Measurements from ENCODE around the gene ZBTB47.

ZBTB47 gene

DNA sequence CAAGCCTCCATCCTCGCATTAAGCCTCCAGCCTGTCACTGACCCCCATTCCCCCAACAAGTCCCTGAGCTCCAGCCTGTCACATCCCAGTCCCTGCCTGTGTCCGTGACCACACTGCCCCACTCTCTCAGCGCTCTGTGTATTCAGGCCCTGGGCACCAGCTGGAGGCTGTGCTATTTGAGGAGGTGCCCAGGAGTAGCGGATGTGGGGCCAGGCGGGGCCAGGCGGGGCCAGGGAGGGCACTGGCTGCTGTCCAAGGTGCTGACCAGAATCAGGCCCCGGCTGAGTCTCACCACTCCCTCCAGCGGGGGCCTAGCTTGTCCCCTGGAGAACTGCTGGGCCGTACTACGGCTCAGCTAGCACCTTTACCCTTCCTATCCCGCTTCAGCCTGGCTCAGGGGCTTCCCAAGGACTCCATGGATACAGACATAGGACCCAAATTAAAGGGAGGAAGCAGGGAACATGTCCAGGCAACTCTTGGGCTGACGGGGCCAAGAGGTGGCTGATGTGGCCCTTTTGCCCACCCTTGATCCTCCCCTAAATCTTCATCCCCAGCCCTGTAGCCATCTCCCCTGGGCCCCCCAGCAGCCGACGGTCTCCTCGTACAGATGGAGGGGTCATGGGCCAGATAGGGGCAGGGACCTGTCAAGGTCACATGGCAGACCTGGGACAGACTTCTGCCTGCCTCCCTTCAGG, 48.0 kb downstream of the ZBTB47 start:
- peak; percentile 25 for DNase-seq

- DNase-seq = no peak
Measured at GRCh38 chr3:42702066-42702951, 48.8 kb downstream of the ZBTB47 start, which contains the start of gene HHATL. HHATL (minus strand) TSS chr3:42702798; CDS start chr3:42700826, 1,972 bp downstream.

GRCh38 chr3:42702982-42703694, 49.6 kb downstream of the ZBTB47 start:
- DNase-seq = no peak

DNA sequence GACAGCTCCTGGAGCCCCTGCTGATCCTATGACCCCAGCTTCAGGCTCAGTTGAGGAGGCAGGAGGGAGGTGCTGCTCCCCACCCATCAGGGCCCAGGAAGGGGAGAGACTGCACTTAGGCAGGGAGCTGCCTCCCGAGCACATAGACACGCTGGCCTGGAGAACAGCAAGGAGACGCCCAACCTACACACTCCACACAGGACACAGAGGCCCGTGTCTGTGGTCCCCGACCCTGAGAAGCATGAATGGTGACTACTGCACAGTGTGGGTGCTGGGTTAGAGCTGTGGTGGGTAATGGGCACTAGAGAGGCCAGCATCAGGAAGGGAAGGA, 50.2 kb downstream of the ZBTB47 start:
- no peak for DNase-seq

DNA sequence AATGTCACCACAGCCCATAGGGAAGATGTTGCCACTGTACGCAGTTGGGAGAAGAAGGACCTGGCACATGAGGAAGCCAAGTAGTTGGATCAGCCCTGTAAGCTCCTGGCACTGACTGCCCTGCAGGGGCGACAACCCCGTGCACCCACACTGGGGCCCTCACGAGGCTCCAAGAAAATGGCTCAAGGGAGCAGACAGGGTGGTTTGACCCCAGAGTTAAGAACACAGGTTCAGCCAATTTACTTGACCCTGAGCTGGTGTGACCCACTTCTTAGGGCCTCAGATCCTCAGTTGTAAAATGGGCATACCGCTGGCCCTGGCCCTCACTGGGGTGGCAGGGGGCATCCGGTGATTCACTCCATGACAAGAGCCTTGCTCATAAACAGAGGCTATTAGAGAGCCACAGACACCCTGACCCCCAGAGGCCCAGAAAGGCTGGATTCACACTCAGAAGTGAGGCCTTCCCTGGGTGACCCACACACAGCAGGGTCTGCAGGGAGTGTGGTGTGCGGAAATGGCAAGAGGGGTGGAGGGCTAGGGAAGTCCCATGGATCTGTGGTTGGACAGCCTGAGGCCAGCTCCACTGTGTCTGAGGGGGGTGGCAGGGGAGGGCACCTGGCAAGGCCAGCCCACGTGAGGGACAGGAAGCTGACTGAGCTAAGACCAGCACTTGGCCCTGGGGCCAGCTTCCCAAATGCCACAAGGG, 50.8 kb downstream of the ZBTB47 start:
- DNase-seq = no peak

- DNase-seq = no peak
Measured at GRCh38 chr3:42705058-42705767, 51.7 kb downstream of the ZBTB47 start.

DNA sequence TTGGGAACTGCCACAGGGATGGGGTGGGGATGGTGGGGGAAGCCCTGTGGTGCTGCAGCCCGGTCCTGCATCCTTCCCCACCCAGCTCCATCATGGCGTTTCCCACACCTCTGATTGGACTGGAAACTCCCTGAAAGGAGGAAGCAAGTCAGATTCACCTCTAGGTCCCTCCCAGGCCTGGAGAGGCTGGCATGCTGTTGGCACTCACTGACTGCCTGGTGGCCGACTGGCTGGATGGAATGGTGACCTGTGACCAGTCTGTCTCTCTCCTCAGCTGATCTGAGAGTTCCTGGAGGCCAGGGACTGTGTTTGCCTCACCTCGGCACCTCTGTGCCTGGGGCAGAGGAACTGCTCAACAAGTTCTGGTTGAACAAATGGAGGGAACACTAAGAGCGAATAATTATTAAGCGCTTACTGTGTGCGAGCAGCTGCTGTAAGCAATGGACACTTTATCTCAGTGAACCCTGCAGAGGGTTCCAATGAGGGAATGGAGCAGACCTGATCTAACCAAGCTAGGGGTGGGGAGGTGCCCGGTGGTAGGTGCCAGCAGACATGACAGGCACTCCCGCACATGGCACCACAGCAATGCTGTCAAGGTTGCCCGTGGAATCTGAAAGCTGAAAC, 52.6 kb downstream of the ZBTB47 start:
- DNase-seq = no peak

DNA sequence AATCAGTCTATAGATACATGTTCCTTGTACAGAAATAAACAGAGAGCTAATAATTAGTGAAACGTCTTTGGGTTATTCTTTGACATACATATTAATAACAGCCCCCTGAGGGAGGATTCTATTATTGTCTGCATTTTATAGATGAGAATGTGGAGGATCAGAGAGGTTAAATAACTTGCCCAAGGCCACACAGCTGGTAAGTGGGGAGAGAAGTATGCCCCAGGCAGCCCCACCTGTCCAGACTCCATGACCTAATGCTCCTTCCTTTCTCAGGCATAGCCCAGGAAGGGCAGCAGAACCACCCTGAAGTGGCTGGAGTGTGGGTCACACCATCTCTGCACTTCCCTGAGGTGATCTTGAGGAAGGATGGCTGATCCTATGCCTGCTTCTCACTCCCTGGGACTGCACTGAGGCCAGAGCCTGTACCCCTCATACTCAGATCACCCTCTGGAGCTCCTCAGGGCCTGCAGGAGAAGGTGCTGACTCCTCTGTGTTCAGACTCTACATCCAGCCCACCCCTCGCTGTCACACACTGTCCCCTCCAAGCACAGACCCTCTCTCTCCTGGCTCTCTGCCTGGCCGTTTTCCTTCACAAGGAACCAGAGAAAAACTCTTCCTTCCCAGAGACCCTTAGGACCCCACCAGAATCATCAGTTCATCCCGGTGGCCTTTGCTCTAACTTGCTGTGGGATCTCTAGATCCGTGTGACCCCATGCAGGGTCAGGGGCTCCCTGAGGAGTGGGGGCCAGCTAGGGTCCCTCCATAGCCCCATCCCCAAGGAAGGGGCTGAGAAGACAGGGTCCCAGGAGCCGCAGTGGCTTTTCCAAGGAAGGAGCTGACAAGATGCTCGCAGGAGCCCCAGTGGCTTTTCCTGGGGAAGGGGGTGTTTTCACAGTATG, 53.5 kb downstream of the ZBTB47 start:
- no peak for DNase-seq

GRCh38 chr3:42707620-42708355, 54.3 kb downstream of the ZBTB47 start:
- DNase-seq = no peak

DNA sequence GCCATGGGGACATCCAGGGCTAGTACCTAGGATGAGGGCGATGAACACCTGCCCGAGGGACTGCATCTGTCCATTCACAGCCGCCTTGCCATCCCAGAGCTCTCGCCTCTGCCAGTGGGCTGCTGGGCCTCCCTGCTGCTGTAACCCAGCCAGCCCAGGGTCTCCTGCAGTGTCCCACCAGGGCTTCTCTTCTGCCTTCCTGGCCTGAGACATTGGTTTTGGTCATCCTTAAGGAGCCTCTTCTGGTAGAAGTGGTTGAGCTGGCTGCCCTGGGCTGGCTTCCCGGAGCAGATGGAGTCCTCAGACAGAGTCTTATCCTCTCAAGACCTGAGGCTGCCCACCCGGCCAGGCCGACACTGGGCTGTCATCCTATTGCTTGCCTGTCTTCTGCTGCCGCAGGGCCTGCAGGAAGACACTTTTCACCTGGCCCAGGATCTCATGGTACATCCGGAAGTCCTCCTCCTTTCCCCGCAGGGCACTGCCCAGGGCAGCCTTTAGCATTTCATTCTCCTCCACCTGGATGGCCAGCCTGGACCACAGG, 55.2 kb downstream of the ZBTB47 start:
- DNase-seq = no peak

GRCh38 chr3:42709621-42710020, 56.1 kb downstream of the ZBTB47 start:
- DNase-seq = no peak

GRCh38 chr3:42710323-42711021, 57.0 kb downstream of the ZBTB47 start:
- DNase-seq = no peak

DNA sequence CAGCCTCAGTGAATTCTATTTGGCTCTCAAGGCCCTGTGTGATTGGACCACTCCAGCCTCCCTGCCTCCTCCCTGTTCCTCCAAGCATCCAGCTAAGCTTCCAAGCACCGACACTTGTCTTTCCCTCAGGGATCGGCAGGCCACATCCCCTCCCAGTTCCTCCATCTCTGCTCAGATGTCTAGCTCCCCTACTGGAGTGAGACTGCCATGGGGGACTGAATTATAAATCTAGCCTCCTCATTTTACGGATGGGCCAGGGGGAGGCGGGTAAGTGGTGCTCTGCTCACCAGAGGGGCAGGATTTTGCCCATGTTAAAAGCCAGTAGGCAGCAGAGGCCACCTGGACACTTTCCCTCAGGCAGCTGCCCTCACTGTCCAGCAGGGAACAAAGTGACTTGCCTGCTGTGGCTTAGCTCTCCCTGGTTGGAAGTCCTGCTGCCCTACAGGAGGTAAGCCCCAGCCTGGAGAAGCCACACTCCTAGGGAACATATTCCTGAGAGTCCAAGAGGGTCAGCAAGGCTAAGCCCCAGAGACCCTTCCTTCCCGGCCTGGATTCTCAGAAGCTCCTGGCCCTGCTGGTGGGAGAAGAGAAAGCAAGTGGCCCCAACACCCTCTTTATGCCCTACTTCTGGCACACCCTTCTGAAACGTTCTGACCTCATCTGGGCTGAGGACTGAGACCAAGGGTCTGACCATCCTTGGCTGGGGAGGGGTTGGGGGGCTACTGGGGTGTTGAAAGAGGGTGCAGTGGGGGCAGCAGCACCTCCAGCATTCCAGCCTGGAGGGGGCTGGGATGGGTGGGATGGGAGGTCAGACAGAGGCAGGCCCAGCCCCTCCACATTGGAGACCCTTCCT, 58.2 kb downstream of the ZBTB47 start:
- DNase-seq = no peak

- DNase-seq = no peak
Measured at GRCh38 chr3:42712344-42712648, 58.8 kb downstream of the ZBTB47 start.

GRCh38 chr3:42712688-42713372, 59.3 kb downstream of the ZBTB47 start:
- no peak for DNase-seq

DNA sequence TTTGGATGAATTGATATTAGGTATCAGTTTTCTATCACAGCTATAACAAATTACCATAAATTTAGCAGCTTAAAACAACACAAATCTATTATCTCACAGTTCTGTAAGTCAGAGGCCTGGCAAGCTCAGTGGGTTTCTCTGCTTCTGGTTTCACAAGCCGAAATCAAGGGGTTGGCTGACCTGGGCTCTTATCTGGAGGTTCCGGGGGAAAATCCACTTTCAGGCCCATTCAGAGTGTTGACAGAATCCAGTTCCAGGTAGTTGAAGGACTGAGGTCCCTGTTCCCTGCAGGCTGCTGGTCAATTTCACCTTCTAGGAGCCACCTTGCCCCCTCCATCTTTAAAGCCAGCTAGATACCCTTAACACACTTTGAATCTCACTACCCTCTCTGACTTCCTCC, 60.2 kb downstream of the ZBTB47 start:
- no peak for DNase-seq

DNA sequence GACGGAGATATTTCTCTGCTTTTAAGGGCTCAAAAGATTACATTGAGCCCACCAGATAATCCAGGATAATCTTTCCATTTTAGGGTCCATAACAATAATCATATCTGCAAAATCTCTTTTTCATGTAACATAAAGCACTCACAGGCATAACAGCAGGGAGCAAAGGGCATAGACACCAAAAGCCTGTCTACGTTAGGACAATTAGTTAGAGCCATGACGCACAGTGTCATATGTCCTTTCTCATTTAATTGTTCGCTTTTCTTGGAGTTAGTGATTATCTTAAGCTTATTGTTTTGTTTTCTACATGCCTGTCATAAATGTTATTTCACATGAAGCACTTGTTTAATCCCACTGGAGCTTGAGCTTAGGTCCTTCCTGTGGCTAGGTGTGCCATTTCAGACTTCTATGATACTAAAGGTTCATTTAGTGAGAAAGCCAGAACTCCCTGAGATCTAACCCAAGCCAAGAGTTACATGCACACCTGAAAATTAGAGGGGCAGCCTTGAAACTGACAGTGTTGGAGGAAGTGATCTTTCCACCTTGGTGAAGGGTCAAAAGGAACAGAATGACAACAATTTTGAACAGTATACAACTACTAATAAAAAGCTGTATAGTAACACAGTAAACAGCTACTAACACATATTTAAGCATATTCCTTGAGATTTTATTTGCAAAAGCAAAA, 60.8 kb downstream of the ZBTB47 start:
- DNase-seq = no peak

All from stimulated activated naive CD4-positive, alpha-beta T cell treated with Interleukin-2 at 50 U/mL for 16 hours (primary cell).